HG02623 (cell line): ENCODE measurements around the gene TBC1D3B.
"Not testable (repeated sequence)": the region's sequence is repeated elsewhere in the genome, so short reads cannot be mapped to it uniquely, and the experiment has no call there.

ENCODE experiments used
- ATAC-seq: cut with Tn5 transposase; IDR thresholded peaks from one replicate; pipeline ENCODE4 v1.9.1; 2021; ENCODE audit warnings: moderate library complexity; ENCODE audit not compliant: unreplicated experiment

The TBC1D3B gene

DNA sequence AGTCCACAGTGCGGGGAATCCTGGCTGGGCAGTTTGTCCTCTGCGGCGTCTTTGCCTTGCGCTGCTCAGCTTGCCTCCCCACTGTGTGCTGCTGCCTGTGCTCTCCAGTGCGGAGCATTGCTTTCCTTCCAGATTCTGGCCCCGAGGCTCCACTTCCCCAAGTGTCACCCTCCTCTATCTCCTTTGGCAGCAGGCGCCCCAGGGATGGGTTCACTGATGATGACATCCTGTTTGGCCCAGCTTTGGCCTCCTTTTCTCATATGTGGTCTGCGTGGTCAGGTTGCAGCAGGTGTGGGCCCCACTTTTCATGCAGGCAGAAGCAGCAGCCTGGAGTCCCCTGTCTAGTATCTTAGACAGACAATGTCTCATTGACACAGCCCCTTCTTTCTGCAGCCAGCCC, 25.1 kb upstream of the TBC1D3B start:
- ATAC-seq, result not testable (repeated sequence)

DNA sequence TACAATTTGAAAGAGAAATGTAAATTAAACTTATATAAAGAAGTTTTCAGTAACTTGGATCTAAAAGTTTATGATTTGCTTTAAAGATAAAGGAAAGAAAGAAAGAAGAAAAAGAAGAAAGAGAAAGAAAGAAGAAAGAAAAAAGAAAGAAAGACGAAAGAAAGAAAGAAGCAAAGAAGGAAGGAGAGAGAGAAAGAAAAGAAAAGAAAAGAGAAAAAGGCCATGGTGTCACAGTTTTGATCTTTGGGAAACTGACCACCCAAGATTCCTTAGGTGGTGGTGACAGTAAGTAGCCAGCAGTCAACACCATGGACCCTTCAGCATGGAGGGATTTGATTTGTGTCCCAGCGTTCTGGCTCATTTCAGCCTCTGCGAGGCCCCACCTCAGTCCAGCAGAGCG, 24.7 kb upstream of the TBC1D3B start:
- ATAC-seq, result not testable (repeated sequence)

DNA sequence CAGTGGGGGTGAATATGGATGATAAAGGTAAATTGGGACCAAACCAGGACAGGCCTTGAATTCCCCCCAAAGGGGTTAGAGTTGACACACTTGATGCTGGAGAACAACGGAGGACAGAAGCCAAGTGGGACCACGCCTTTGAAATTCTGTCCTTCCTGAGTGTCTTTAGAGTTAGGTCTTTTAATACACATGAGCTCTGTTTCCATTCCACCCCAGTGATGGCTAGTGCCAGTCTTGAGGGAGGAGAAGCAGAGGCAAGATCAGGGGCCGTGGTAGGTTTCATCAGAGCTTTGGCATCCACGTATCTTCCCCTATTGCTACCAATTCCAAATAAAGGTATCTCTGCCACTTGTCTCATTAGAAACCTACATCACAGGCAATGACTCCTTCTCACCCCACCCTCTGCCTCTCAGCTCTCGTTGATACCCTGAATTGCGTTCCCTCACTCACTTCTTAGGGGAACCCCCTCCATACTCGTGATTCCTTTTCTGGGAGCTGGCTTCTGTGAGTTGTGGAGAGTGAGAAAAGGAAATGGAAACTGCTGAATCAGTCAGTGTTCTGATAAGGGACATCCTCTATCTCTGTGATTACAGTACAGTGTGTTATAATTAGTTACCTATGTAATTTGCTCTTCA, 22.5 kb upstream of the TBC1D3B start:
- no peak for ATAC-seq

DNA sequence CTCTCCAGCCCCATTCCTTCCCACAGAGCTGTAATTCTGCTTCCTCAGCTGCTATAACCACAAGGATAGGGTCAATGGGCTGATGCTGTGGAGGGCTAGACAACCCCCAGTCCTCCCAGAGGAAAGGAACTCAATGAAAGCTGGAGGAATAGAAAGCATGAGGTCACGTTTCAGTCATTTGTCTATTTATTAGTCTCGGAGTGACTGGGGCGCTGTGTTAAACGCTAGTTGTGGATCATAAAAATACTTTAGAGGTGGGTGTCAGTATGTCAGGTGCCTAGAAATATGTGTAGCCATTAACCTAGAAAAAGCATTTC, 20.9 kb upstream of the TBC1D3B start:
- peak; percentile 19 for ATAC-seq

DNA sequence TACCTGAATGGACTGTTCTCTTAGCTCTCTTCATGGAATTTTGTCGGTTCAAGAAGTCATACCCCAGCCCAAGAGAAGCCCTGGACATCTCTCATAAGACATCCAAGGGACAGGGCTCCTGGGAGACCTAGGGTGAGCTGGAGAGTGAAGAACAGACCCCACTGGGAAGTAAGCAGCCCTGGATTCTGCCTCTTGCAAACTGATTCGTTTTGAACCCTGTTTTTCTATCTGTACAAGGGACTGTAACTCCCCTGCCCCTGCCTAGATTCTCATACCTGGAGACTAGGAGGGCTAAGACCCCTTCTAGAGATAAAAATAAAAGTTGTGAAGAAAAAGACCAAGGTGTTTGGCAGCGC, 19.7 kb upstream of the TBC1D3B start:
- ATAC-seq, result no peak

DNA sequence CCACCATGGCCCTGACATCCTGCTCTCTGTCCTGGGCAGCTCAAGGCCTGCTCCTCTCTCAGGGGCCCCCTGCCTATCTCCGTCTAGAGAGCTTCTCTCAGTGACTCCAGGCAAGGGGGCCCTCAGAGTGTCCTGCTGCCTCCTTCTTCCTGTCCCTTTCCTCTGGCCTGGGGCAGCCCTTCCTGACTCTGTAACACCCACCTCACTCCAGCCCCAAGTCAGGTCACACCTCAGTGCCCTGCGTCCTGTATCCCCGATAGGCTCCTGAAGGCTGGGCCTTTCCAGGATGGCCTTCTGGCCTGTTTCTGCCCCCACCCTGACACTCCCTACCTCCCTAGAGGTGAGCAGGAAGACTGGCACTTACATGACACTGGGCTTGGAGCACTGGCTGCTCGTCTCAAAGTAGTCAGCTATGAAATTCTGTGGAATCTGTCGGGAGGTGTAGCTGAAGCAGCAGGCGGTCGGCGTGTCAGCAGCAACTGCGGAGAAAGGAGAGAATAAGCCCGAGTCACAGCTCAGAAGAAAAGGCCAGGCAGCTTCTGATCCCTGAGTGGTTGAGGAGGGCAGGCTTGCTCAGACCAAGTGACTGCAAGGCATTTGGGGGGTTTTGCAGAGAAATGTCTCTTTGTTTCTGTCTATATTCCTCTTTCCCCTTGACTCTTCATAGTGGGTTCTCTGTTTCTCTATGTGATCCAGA, 19.1 kb upstream of the TBC1D3B start:
- no peak for ATAC-seq

DNA sequence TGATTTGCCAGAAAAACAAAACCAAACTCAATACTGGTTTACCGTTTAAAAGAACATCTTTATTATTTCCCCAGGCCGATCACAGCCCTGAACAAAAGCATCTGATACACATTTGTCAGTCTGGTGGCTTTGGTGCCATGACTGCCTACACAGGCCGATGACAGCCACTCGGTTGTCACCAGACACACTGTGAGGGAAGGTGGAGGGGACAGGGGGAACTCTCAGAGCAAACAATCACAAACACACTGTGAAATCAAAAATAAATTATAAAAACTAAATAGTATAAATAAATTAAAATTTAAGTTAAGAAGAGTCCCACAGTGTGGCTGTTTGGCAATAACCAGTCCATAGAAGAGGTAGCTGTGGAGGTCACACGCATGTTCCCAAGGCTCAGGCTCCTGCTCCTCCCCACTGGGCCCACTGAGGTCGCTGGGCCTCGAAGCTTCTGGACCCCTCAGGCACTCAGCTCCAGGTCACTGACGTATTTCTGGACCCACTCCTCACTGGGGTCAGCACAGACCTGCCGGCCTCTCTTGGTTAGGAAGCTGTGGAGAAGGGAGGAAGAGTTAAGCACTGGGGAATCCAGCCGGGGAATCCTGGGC, 18.5 kb upstream of the TBC1D3B start:
- not testable (repeated sequence) for ATAC-seq

DNA sequence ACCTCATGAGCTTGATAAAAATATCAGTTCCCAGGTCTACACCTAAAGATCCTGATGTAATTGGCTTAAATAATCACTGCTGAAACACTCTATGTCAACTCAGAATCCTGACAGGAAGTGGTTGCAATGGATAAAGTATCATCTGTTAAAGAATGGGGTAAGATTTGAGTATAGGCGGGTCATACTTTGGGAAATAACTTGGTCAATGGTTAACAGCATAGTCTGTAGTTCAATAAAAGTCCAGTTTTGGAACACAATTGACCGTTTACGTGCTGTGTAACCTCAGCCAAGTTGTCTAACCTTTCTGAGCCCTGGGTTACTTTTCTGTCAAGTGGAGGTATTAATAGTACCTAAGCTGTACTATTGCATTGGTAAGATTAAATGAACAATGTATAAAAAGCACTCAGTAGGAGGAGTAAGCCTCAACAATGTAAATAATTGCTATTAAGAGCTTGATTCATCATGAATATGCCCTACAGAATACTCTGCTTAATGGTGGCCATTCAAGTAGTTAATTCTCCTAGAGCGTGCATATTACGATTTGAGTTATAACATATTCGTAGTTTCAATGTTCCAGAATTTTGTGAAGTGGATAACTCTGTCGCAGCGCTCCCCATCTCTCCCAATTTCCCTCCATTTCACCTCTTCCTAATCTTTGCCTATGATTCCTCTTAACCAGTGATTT, 17.9 kb upstream of the TBC1D3B start:
- ATAC-seq, result not testable (repeated sequence)

DNA sequence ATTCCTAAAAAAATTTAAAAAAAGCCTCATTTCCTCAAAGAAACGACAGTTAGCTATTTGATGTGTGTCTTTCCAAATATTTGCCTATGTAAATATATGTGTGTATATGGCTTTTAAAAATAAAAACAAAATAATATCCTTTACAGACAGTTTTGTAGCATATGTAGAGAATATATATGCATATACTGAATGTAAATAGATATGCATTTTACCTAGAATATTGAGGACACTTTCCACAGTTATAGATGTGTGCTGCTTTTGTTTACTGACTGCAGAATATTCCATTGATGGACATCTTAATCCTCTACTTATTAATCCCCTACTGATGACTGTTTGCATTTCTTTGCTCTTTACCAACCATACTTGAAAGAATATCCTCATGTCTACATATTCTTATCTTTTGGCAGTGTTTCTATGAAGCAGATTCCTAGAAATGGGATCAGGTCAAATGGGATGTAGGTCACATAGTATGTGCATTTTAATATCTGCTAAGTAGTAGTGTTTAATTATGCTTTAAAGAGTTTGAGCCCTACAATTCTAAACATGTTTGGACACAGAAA, 16.9 kb upstream of the TBC1D3B start:
- ATAC-seq, result no peak

DNA sequence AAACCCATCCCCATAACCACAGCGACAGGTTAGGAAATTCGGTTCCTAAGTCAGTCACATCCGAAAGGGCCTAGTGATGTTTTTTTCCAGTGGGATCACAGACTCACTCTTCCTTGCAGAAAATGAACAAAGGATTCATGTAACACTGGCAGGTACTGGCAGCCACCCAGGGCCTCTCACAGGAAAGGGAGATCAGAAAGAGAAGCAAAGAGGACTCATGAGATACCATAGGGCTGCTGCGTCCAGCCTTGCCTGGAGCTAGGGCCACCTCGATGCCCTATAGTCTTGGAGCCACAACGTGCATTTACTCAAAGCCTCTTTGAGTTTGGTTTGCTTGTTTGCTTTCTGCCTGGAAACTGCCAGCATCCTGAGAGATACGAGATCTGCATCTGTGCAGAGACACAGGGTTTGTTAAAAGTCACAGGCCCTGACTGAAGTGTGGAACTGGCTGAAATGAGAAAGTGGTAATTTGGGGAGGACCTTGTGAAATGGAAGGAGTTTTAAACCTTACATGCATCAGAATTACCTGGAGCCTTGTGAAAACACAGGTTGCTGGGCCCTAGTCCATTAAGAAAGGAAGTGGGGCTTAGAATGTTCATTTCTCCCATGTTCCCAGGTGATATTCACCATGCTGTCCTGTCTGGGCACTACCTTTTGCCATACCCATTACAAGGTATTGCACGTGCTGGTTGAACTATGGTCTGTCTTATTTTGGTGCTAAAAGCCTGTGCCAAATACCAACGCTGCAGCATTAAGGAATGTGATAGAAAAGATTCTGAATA, 14.3 kb upstream of the TBC1D3B start:
- not testable (repeated sequence) for ATAC-seq

DNA sequence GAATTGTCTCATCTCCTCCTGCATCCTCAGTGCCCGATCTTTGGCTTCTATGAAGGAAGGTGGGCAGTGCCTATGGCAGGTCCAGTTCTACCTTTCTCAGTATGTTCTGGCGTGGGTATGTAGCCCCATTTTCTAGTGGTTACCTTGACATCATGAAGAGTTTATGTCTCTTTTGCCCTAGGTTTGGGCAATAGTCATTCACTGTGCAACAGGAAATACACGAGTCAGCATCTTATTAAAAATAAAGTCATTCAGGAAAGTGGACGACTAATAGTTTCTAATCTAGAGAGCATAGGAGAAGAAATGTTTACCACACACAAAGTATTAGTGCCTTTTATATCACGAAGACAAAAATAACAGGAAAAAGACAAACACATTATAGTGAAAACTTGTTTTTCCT, 13.6 kb upstream of the TBC1D3B start:
- not testable (repeated sequence) for ATAC-seq

DNA sequence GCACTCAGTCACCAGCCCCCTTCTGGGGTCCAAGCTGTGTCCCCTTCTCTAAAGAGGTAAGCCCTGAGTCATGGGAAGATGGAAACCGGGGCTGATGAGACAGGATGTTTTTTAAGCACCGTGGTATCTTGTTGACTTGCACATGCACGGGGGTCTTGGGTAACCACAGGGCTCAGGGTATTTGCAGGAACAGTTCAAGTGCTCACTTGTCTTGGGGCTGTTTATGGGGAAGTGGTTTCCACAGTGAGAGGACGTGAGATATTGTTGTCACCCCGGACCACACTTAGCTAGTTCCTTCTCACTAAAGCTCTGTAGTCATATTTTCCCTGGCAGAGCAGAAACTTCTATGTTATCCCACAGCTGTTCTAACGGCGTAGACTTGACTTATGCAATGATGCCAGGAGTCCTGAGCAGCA, 12.5 kb upstream of the TBC1D3B start:
- ATAC-seq, result peak; percentile 49

DNA sequence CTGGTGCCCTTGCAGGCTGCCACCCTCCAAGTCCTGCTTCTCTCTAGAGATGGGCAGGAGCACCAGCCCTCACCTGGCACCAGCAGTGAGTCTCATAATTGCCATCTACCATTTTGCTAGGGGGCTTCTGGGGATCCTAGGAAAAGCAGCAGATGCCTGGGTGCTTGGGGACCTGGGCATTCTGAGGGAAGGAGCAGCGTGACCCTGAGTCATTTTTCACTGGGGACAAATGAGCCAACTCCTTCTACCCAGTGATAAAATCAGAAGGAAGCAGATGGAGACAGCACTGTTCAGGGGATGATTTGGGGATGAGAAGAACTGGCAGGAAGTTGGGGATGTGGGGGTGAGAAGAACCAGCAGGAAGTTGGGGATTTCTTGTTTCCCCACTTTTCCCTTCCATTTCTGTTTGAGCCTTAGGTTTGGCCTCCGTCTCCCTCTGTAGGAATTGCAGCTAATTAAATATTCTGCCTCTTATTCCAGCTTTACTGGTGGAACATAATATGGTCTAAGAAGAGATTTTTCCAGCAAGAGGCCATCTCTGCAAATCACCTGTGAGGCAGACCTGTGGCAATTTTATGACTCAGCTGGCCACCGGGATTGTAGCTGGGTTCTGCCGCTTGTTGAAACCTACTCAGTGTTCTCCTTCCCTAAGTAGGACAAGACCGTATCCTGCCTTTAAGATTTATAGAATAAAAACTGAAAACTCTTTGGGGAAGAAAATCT, 11.7 kb upstream of the TBC1D3B start:
- ATAC-seq, result not testable (repeated sequence)

DNA sequence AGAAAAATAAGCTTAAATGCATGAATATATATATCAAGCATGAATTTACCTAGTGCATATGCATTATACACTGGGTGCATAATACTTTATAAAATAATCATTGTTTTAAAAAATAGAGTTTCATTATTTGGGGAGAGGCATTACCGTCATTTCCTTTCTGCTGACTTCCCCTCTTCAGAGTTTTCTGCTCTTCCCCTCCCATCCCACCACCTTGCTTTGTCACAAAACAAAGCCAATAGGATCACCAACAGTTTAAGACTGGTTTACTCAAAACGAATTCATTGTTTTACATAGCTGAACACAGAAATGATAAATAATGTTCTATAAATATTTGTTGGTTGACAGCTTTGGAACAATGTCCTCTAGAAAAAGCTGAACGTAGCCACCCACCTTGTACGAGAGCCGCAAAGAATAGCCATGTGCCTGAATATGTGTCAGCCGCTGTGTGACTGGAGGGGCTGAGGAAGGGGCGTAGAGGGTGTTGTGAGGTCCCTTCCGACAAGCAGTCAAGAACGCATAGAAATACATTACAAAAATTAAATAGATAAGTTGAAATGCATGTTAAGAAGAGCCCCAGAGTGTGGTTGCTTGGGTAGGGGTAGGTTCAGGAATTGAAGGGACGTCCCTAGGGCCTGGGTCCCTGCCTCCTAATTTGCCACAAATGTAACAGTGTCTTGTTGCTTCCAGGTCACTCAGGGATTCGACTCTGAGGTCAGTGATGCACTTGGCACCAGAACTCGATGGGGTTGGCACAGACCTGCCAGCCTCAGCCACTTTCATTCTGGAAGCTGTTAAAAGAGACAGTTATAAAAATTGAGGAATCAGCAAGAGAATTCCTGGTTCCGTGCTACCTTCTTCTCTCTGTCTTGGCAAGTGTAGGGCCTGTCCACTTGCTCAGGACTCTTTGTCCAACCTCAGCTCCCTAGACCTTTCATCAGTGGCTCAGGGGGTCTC, 10.7 kb upstream of the TBC1D3B start:
- ATAC-seq, result not testable (repeated sequence)

DNA sequence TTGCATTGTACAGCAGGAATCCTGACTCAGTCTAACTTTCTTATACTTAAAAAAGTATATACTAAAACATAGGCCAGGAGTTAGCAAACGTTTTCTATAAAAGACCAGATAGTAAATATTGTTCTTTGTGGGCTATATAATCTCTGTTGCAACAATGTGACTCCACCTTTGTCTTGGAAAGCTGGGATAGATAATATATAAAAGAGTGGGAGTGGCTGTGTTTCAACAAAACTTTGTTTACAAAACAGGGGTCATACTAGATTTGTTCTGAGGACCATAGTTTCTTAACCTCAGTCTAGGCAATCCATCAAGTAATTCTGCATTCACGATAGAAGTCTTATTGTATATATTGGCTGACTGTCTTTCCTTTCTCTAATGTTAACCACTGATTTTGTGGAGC, 9.0 kb upstream of the TBC1D3B start:
- ATAC-seq, result no peak

DNA sequence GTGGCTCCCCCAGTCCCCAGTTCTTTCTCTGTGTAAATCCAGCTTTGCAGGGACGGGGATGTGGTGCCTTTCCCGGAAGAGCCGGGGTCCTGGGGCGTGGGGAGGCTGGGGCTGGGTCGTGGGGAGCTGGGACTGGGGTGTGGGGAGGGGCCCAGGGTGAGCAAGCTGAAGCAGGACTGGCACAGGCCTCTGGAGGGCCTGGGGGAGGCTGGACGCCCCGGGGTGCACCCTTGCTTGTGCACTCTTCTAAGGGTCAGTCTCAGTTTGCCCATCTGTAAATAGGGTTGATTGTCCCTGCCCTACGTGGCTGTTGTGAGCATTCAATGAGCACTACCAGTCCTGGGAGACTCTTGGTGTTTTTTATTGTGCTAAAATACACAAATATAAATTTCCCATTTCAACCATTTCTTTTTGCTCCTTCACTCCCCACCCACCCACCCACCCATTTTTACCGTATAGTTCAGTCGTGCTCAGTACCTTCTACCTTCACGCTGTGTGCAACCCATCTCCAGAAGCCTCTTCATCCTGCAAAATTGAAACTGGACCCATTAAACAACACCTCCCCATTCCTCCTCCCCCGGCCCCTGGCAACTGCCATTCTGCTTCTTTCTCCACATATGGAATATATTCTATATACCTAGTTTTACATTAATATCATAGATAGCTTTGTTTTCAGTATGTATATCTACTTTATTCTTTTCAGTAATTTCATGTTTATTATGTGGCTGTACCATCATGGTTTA, 7.8 kb upstream of the TBC1D3B start:
- no peak for ATAC-seq

DNA sequence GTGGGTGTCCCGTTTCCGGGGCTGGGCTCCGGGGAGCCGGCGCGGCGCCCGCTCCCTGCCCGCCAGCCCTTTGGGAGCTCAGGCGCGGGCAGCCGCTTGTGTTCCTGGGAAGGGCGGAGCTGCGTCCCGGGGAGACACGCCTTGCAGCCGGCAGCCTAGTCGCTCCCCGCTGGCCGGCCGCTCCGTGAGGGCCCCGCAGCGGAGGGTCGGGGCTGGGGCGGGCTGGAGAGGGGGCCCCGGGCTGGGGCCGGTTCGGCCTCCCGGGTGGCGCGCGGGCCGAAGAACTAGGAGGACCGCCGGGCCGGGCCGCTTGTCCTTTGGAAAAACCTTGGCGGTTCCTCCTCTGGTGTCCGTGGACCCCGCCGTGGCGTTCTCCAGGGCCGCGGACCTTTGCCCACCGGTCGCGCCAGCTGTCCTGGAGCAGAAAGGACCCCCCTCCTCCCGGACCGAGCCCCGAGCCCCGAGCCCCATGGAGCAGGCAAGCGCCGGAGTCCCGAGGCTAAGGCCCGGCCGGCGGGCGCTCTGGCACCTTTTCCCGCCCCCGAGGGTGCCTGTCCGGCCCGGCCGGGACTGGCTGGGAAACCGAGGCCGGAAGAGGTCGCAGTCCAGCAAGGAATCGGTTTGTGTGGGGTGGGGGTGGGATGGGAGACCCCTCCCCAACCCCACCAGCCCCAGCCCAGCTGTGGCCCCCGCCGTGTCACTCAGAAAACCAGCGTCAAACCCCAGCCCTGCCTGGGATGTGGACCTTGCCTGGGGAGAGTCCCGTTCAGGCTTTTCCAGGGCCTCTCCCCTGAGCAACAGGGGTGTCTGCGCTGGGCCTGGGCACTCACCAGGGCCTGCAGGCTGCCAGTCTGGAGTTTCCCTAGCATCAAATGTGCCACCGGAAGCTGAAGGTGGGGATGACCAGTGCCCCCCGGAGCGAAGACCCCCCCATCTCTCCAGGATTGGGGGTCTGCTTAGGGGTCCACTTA, 6.8 kb upstream of the TBC1D3B start:
- ATAC-seq, result peak; percentile 38
